Neural cell (in vitro differentiated cells): ENCODE measurements around the gene SLC8A1. TPM values are rescaled to one million over a fixed set of nuclear protein-coding genes. Genes with fewer than 3 reads are reported as not detected.

Experiments
- H2AFZ ChIP-seq: fragments of 200-600, 300-800 bp; sonication (generic), shearing (Covaris generic); 2 replicates; pipeline ENCODE4 v1.6.0; 2014; ENCODE audit warnings: low read depth, mild to moderate bottlenecking, antibody characterized with exemption, low read length, moderate library complexity
- H3F3A ChIP-seq: fragments of 200-600 bp; shearing (Covaris generic); 2 replicates; pipeline ENCODE4 v1.6.1; 2016; ENCODE audit warnings: mild to moderate bottlenecking, moderate library complexity, mixed read lengths, antibody characterized with exemption, low read length; ENCODE audit not compliant: insufficient read depth, poor library complexity, severe bottlenecking
- H3K27ac ChIP-seq: fragments of 200-600, 300-800 bp; sonication (generic), shearing (Covaris generic); 2 replicates; pipeline ENCODE4 v1.5.1; 2014; ENCODE audit warnings: mild to moderate bottlenecking, low read length, moderate library complexity
- H3K27me3 ChIP-seq: fragments of 300-800, 200-600 bp; sonication (generic), shearing (Covaris generic); 2 replicates; pipeline ENCODE4 v1.6.0; 2014; ENCODE audit warnings: mild to moderate bottlenecking, low read depth, low read length, moderate library complexity; ENCODE audit not compliant: insufficient read depth
- H3K36me3 ChIP-seq: fragments of 300-800, 200-600 bp; sonication (generic), shearing (Covaris generic); 2 replicates; pipeline ENCODE4 v1.5.1; 2014; ENCODE audit warnings: mild to moderate bottlenecking, antibody characterized with exemption, low read length, moderate library complexity; ENCODE audit not compliant: insufficient read depth
- H3K4me2 ChIP-seq: fragments of 300-800, 200-600 bp; sonication (generic), shearing (Covaris generic); 2 replicates; pipeline ENCODE4 v1.6.0; 2014; ENCODE audit warnings: mild to moderate bottlenecking, low read length
- H3K4me3 ChIP-seq: fragments of 300-800, 200-600 bp; sonication (generic), shearing (Covaris generic); 2 replicates; pipeline ENCODE4 v1.5.1; 2014; ENCODE audit warnings: mild to moderate bottlenecking, low read length, moderate library complexity
- H3K79me2 ChIP-seq: fragments of 200-600 bp; shearing (Covaris generic); replicated peaks from 2 replicates; pipeline ENCODE4 v1.6.0; 2014; ENCODE audit warnings: mild to moderate bottlenecking, low read length, moderate library complexity; ENCODE audit not compliant: insufficient read depth
- H3K9ac ChIP-seq: fragments of 300-800, 200-600 bp; sonication (generic), shearing (Covaris generic); 2 replicates; pipeline ENCODE4 v1.6.1; 2016; ENCODE audit warnings: mild to moderate bottlenecking, low read length, mixed read lengths
- H3K9me2 ChIP-seq: fragments of 200-600 bp; shearing (Covaris generic); 2 replicates; pipeline ENCODE4 v1.6.1; 2016; ENCODE audit warnings: mild to moderate bottlenecking, low read length, mixed read lengths; ENCODE audit not compliant: insufficient read depth
- H3K9me3 ChIP-seq: fragments of 200-600, 300-800 bp; sonication (generic), shearing (Covaris generic); 2 replicates; pipeline ENCODE4 v1.6.1; 2016; ENCODE audit warnings: mild to moderate bottlenecking, mixed run types, low read length, moderate library complexity, mixed read lengths
- H4K20me1 ChIP-seq: fragments of 200-600 bp; shearing (Covaris generic); 2 replicates; pipeline ENCODE4 v1.6.1; 2016; ENCODE audit warnings: mild to moderate bottlenecking, mixed run types; ENCODE audit not compliant: insufficient read depth
- CTCF ChIP-seq: fragments of 450-650 bp; IDR thresholded peaks from 2 replicates; pipeline ENCODE4 v1.5.1; 2014; ENCODE audit warnings: antibody characterized with exemption, mild to moderate bottlenecking, moderate library complexity; ENCODE audit not compliant: poor library complexity, severe bottlenecking
- EP300 ChIP-seq: fragments of 450-650 bp; conservative IDR thresholded peaks from 2 replicates; pipeline ENCODE4 v1.6.1; 2014; ENCODE audit warnings: antibody characterized with exemption, mild to moderate bottlenecking, moderate library complexity; ENCODE audit not compliant: poor library complexity, severe bottlenecking
- EZH2 ChIP-seq: fragments of 200-600, 300-800 bp; shearing (Covaris generic), sonication (generic); IDR thresholded peaks from 2 replicates; pipeline ENCODE4 v1.6.1; 2014; ENCODE audit warnings: antibody characterized with exemption, low read length, borderline replicate concordance, mild to moderate bottlenecking; ENCODE audit not compliant: insufficient read depth, poor library complexity, severe bottlenecking
- MXI1 ChIP-seq: fragments of 450-650 bp; conservative IDR thresholded peaks from 2 replicates; pipeline ENCODE4 v1.6.1; 2014; ENCODE audit warnings: antibody characterized with exemption, mild to moderate bottlenecking; ENCODE audit not compliant: poor library complexity, severe bottlenecking
- POLR2AphosphoS5 ChIP-seq: IDR thresholded peaks from 2 replicates; pipeline ENCODE4 v1.6.1; 2012
- RAD21 ChIP-seq: fragments of 450-650 bp; conservative IDR thresholded peaks from 2 replicates; pipeline ENCODE4 v1.6.1; 2014; ENCODE audit warnings: antibody characterized with exemption, mild to moderate bottlenecking, moderate library complexity
- REST ChIP-seq: IDR thresholded peaks from 2 replicates; pipeline ENCODE4 v1.6.1; 2012; ENCODE audit warnings: borderline replicate concordance
- SMC3 ChIP-seq: fragments of 450-650 bp; conservative IDR thresholded peaks from 2 replicates; pipeline ENCODE4 v1.6.1; 2014; ENCODE audit warnings: antibody characterized with exemption, mild to moderate bottlenecking, moderate library complexity; ENCODE audit not compliant: poor library complexity
- TAF1 ChIP-seq: IDR thresholded peaks from 2 replicates; pipeline ENCODE4 v1.6.1; 2012; ENCODE audit warnings: low read depth
- polyA plus RNA-seq: library from polyadenylated mRNA; depleted of rRNA; stranded (reverse); fragments of >200 nt; gene quantifications from 2 replicates; pipeline ENCODE4 v1.2.3, GENCODE V29; 2014

The SLC8A1 gene
- polyA plus RNA-seq, 1 donor from 2014 or later: 18.7 TPM

- Histone ChIP-seq H3K9me2 (no peaks in the 10 kb centered on the region), H3K79me2 (no peaks in the 10 kb centered on the region), H3K27me3 (no peaks in the 10 kb centered on the region), H2AFZ (no peak overlapping the region), H3K9ac (no peak overlapping the region), H3F3A (no peaks in the 10 kb centered on the region), H3K4me2 (no peak overlapping the region), H3K27ac (no peak overlapping the region), H3K36me3 (no peaks in the 10 kb centered on the region), H4K20me1 (no peaks in the 10 kb centered on the region), H3K4me3 (no peak overlapping the region), H3K9me3 (no peaks in the 10 kb centered on the region)
- TF ChIP-seq RAD21: no peak
- TF ChIP-seq EZH2: no peak
- TF ChIP-seq TAF1: no peak
These were observed 162.0 kb downstream of the SLC8A1 start for GRCh38 chr2:40289771-40290404.

GRCh38 chr2:40287773-40288172, 164.1 kb downstream of the SLC8A1 start:
- H3K27ac ChIP-seq: no peak overlapping the region
- H3K27me3 ChIP-seq: no peaks in the 10 kb centered on the region
- TF ChIP-seq EZH2: no peak
- no peak for TF ChIP-seq SMC3
- TF ChIP-seq TAF1: no peak
- no peak for TF ChIP-seq CTCF
- no peak for TF ChIP-seq POLR2AphosphoS5
- TF ChIP-seq MXI1: no peak
- no peak for TF ChIP-seq REST
- TF ChIP-seq EP300: no peak
- TF ChIP-seq RAD21: no peak

More at GRCh38 chr2:40287773-40288172, 164.1 kb downstream of the SLC8A1 start:
- Histone ChIP-seq H3K4me3 (no peak overlapping the region), H4K20me1 (no peaks in the 10 kb centered on the region), H3F3A (no peaks in the 10 kb centered on the region), H2AFZ (no peak overlapping the region), H3K9me3 (no peaks in the 10 kb centered on the region), H3K36me3 (no peaks in the 10 kb centered on the region), H3K9ac (no peak overlapping the region), H3K79me2 (no peaks in the 10 kb centered on the region), H3K9me2 (no peaks in the 10 kb centered on the region), H3K4me2 (no peak overlapping the region)
